MCF 10A (cell line): ENCODE data around the gene RAMP1. TPM values are rescaled to one million over a fixed set of nuclear protein-coding genes. Genes with fewer than 3 reads are reported as not detected.
"Not testable (repeated sequence)": the region's sequence is repeated elsewhere in the genome, so short reads cannot be mapped to it uniquely, and the experiment has no call there.

Experiments
- BruUV-seq: library from RNA; stranded (reverse); fragments of 400-500 nt; replicated peaks from 2 replicates; lab custom pipeline; 2021; lab: Mats Ljungman, UMichigan
- CTCF ChIA-PET: fragments of 300-600 bp; sonication (Branson Sonifier 250); formaldehyde crosslinking; extraction: SDS; loops from one replicate; lab custom pipeline; 2021; ENCODE audit warnings: antibody characterized with exemption, inconsistent platforms; lab: Yijun Ruan, JAX
- POLR2A ChIA-PET: fragments of 300-600, 350-650 bp; sonication (Branson Sonifier 250); formaldehyde crosslinking; extraction: SDS; loops from one replicate; lab custom pipeline; 2020; ENCODE audit warnings: antibody characterized with exemption, inconsistent platforms; lab: Yijun Ruan, JAX
- DNase-seq: peaks from one replicate; pipeline ENCODE4 v3.0.0-alpha.2; 2018; ENCODE audit not compliant: unreplicated experiment
- H3K27ac Mint-ChIP-seq: one replicate; pipeline ENCODE4 v1.8.0; 2022; ENCODE audit warnings: mild to moderate bottlenecking, low read depth, mixed read lengths; ENCODE audit not compliant: unreplicated experiment
- H3K27me3 Mint-ChIP-seq: one replicate; pipeline ENCODE4 v1.8.0; 2022; ENCODE audit warnings: mixed read lengths; ENCODE audit not compliant: insufficient read depth, unreplicated experiment
- H3K36me3 Mint-ChIP-seq: one replicate; pipeline ENCODE4 v1.8.0; 2022; ENCODE audit warnings: mild to moderate bottlenecking, moderate library complexity, mixed read lengths; ENCODE audit not compliant: insufficient read depth, unreplicated experiment
- H3K4me1 Mint-ChIP-seq: one replicate; pipeline ENCODE4 v1.8.0; 2022; ENCODE audit warnings: mixed read lengths; ENCODE audit not compliant: insufficient read depth, unreplicated experiment
- H3K4me3 Mint-ChIP-seq: one replicate; pipeline ENCODE4 v1.8.0; 2022; ENCODE audit warnings: mild to moderate bottlenecking, moderate library complexity, mixed read lengths; ENCODE audit not compliant: unreplicated experiment
- H3K9me3 Mint-ChIP-seq: one replicate; pipeline ENCODE4 v1.8.0; 2022; ENCODE audit warnings: mixed read lengths; ENCODE audit not compliant: unreplicated experiment
- CTCF ChIP-seq: fragments of 200-600 bp; IDR thresholded peaks from one replicate; pipeline ENCODE4 v1.8.0; 2022; ENCODE audit warnings: antibody characterized with exemption, mild to moderate bottlenecking; ENCODE audit not compliant: unreplicated experiment
- intact Hi-C: fragments of 100-400 bp; cut with micrococcal nuclease; formaldehyde crosslinking; loops from 2 replicates; pipeline ENCODE4 v1.14.1; 2022
- total RNA-seq: library from RNA; stranded (reverse); gene quantifications from 2 replicates; pipeline ENCODE4 v1.2.3, GENCODE V29; 2022

RAMP1 gene
- total RNA-seq, 1 experiment from 2014 or later: 11.2 TPM

DNA sequence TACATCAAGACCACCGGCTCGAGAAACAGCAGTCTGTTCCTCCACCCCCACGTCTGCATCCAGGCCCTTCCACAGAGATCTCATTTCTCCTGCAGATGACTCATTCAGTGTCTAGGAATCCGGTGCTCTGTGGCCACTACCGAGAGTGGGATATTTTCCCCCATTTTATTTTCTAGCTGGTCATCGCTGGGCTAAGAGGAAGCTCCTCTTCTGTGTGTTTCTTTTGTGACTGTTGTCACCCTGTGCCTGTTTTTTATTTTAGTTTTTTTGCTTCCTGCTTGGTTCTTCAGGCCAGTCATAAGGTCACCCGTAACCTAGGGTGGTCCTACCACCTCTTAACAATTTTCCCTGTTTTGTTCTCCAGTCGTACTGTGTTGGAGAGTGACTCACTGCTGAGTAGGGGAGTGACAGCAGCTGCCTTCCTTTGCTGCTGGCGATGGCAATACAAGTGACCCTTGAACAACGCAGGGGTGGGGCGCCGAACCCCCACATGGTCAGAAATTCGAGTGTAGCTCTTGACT, 6.7 kb downstream of the RAMP1 start:
- intact Hi-C loops: no loop called here
- DNase-seq: peak; percentile 43
- TF ChIP-seq CTCF: no peak
- no peaks in the 10 kb centered on the region for H3K27me3 Mint-ChIP-seq
- peaks cover 24% of the 10 kb centered on the region for H3K4me1 Mint-ChIP-seq
- peak overlapping the region; percentile 86 for H3K27ac Mint-ChIP-seq
- no peaks in the 10 kb centered on the region for H3K9me3 Mint-ChIP-seq
- no peak overlapping the region for H3K4me3 Mint-ChIP-seq
- ChIA-PET CTCF (interaction anchor here (0.7 kb wide), 1 partner anchor 153 kb away, joined by 3 read pairs; no protein-coding TSS in a partner anchor), POLR2A (interaction anchor here (0.7 to 2.2 kb wide), 4 partner anchors 30 to 336 kb away, joined by 3 to 12 read pairs (median 4); no protein-coding TSS in a partner anchor)
- no TSS peak for BruUV-seq
- H3K36me3 Mint-ChIP-seq: no peaks in the 10 kb centered on the region

GRCh38 chr2:237867465-237867864, 8.0 kb downstream of the RAMP1 start:
- BruUV-seq: no TSS peak
- peaks cover 24% of the 10 kb centered on the region for H3K4me1 Mint-ChIP-seq
- DNase-seq: no peak
- CTCF ChIA-PET: interaction anchor here (1.0 kb wide), 1 partner anchor 101 kb away, joined by 3 read pairs; no protein-coding TSS in a partner anchor
- TF ChIP-seq CTCF: no peak
- no peaks in the 10 kb centered on the region for H3K27me3 Mint-ChIP-seq
- no peaks in the 10 kb centered on the region for H3K36me3 Mint-ChIP-seq
- H3K4me3 Mint-ChIP-seq: no peak overlapping the region
- no peaks in the 10 kb centered on the region for H3K9me3 Mint-ChIP-seq
- POLR2A ChIA-PET: interaction anchor here (1.0 kb wide), 1 partner anchor 23 kb away, joined by 3 read pairs; no protein-coding TSS in a partner anchor
- no peak overlapping the region for H3K27ac Mint-ChIP-seq
- intact Hi-C loops: no loop called here

DNA sequence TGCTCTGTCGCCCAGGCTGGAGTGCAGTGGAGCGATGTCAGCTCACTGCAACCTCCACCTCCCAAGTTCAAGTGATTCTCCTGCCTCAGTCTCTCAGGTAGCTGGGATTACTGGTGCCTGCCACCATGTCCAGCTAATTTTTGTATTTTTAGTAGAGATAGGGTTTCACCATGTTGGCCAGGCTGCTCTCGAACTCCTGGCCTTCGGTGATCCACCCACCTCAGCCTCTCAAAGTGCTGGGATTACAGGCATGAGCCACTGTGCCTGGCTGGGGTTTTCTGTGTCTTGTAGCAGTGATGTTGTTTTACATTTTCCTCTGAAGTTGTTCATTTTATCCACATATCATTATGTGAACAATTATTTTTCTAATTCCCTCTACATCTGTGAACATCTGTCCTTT, 8.7 kb downstream of the RAMP1 start:
- POLR2A ChIA-PET, H3K27ac Mint-ChIP-seq: not testable (repeated sequence)

DNA sequence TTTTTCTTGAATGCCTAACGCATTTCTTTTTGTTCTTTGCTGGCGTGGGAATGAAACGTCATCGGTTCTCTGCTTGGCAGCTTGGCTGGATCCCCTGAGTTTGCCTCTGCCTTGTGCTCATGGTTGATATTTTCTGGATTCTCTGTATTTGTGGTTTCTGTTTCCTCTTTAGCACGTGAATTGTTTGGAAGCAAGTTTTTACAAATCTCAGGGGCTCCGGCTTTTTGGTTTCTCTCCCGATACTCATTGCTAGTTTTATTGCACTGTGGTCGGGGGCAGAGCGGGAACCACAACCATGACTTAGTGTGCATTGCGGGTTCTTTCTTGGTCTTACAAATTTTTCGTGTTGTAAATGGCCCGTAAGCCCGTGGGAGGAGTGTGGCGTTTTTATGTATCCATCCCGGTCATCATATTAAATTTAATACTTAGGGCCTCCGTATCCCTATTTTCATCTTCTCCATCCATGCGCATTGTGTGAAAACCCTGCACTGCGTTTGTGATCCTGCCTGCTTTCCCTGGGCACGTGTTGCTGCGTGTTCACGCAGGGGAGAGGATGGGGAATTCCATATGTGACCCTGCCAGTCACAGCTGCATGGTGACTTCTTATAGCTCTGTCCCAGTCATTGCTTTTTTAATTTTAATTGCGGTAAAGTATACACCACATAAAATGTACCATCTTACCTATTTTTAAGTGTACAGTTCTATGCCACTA, 9.4 kb downstream of the RAMP1 start:
- H3K4me1 Mint-ChIP-seq: peaks cover 32% of the 10 kb centered on the region
- no peaks in the 10 kb centered on the region for H3K27me3 Mint-ChIP-seq
- H3K27ac Mint-ChIP-seq: no peak overlapping the region
- H3K9me3 Mint-ChIP-seq: no peaks in the 10 kb centered on the region
- CTCF ChIA-PET: no interaction called here
- no peak for TF ChIP-seq CTCF
- no peak for DNase-seq
- H3K4me3 Mint-ChIP-seq: no peak overlapping the region
- H3K36me3 Mint-ChIP-seq: no peaks in the 10 kb centered on the region
- intact Hi-C loops: no loop called here
- POLR2A ChIA-PET: no interaction called here
- BruUV-seq: no TSS peak

More for the DNA sequence above, 8.7 kb downstream of the RAMP1 start:
- H3K36me3 Mint-ChIP-seq, DNase-seq, H3K4me3 Mint-ChIP-seq, H3K27me3 Mint-ChIP-seq, CTCF ChIA-PET, intact Hi-C loops, H3K9me3 Mint-ChIP-seq, BruUV-seq: not testable (repeated sequence)
- peaks cover 25% of the 10 kb centered on the region for H3K4me1 Mint-ChIP-seq
